ENCODE data around the gene ANAPC16.

- TF ChIP-seq POLR2A (IDR thresholded peaks at IDR 0.05): no peak
- TF ChIP-seq POLR2AphosphoS5 (IDR thresholded peaks at IDR 0.05): no peak
- TF ChIP-seq, protein P1, sequence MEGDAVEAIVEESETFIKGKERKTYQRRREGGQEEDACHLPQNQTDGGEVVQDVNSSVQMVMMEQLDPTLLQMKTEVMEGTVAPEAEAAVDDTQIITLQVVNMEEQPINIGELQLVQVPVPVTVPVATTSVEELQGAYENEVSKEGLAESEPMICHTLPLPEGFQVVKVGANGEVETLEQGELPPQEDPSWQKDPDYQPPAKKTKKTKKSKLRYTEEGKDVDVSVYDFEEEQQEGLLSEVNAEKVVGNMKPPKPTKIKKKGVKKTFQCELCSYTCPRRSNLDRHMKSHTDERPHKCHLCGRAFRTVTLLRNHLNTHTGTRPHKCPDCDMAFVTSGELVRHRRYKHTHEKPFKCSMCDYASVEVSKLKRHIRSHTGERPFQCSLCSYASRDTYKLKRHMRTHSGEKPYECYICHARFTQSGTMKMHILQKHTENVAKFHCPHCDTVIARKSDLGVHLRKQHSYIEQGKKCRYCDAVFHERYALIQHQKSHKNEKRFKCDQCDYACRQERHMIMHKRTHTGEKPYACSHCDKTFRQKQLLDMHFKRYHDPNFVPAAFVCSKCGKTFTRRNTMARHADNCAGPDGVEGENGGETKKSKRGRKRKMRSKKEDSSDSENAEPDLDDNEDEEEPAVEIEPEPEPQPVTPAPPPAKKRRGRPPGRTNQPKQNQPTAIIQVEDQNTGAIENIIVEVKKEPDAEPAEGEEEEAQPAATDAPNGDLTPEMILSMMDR (IDR thresholded peaks at IDR 0.05): no peak
Observed at GRCh38 chr10:72251635-72252034, 35.8 kb downstream of the ANAPC16 start.
